ENCODE results near the gene DENND4C.

DNA sequence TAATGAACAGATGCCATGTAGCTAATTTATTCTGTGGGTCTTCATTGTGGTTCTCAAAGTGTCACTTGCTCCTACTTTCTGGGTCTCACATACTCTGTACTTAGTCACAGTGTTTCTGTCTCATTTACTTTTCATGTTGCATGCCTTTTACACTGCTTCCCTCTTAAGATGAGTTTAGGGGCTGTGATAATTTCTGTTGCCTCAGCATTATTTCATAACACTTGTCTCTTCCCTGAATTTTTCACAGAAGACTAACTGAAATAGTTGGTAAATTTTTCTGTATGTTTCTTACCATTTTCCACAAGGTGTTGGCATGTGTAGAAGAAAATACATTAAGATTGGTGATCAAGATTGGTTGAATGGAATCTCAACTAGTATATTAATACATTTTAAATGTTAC is 59.6 kb downstream of the DENND4C start:
- TF ChIP-seq EP300 (IDR thresholded peaks at IDR 0.05; ENCODE audit: borderline replicate concordance in 1 of 2, low read depth in 1 of 2, low read length in 1 of 2), result no peak
- TF ChIP-seq, protein P1, sequence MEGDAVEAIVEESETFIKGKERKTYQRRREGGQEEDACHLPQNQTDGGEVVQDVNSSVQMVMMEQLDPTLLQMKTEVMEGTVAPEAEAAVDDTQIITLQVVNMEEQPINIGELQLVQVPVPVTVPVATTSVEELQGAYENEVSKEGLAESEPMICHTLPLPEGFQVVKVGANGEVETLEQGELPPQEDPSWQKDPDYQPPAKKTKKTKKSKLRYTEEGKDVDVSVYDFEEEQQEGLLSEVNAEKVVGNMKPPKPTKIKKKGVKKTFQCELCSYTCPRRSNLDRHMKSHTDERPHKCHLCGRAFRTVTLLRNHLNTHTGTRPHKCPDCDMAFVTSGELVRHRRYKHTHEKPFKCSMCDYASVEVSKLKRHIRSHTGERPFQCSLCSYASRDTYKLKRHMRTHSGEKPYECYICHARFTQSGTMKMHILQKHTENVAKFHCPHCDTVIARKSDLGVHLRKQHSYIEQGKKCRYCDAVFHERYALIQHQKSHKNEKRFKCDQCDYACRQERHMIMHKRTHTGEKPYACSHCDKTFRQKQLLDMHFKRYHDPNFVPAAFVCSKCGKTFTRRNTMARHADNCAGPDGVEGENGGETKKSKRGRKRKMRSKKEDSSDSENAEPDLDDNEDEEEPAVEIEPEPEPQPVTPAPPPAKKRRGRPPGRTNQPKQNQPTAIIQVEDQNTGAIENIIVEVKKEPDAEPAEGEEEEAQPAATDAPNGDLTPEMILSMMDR (IDR thresholded peaks at IDR 0.05), result no peak
- TF ChIP-seq RFX5 (IDR thresholded peaks at IDR 0.05; ENCODE audit: low read length), result no peak
- TF ChIP-seq REST (IDR thresholded peaks at IDR 0.05; ENCODE audit: low read depth, low read length), result no peak
- TF ChIP-seq FOSL2 (IDR thresholded peaks at IDR 0.05; ENCODE audit: borderline replicate concordance, low read depth), result no peak
- TF ChIP-seq POLR2AphosphoS5 (IDR thresholded peaks at IDR 0.05; ENCODE audit: low read depth, low read length), result no peak
- TF ChIP-seq, protein P2, sequence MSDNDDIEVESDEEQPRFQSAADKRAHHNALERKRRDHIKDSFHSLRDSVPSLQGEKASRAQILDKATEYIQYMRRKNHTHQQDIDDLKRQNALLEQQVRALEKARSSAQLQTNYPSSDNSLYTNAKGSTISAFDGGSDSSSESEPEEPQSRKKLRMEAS (IDR thresholded peaks at IDR 0.05; ENCODE audit: low read depth), result no peak

Measured in SK-N-SH (cell line).